DMS79 treated with DMSO at 0.1 percent for 48 hours (cell line): ENCODE results near the gene C15orf40.
"Not testable (repeated sequence)": the region's sequence is repeated elsewhere in the genome, so short reads cannot be mapped to it uniquely, and the experiment has no call there.

Experiments used
- DNase-seq: peaks from one replicate; lab custom pipeline; 2025; lab: John Stamatoyannopoulos, UW

Gene C15orf40

DNA sequence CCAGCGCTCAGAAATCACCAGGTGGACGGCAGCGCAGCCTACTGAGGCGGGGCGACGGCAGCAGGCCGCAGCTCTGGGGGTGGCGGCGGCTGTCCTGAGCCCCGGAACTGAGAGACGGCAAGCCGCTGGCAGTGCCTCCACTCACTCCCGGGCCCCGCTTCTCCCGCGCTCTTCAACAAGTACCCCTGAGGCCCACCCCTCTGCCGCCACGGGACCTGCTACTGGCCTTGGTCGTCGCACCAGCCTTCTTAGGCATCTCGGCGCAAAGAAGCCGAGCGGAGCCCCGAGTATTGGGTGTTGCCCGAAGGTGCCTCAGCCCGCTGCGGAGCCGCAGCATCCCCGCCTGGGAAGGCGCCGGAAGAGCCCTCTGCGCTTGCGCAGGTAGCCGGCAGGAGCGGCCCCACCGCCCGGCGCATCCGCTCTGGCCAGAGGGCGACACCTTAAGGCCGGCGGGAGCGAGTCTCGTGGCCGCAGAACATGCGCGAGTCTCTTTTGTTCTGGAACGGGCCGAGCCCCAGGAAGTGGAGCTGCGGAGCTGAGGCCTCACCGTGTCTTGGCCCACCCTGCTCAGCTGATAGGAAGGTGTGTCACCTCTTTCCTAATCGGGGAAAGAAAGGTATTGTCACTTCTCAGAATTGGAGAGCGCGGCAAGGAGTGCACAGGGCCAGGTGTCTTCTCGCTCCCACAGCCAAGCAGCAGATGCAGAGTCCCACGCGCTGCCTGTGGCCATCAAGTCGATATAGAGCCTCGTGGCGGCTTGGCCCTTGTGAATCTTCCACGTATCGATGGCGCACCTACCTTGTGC, at the start of gene C15orf40:
Gene C15orf40 (minus strand): TSS at position 369 of the 805 bp plus-strand sequence. CDS start 32 bp downstream, at position 337.
- DNase-seq = peak; percentile 47

DNA sequence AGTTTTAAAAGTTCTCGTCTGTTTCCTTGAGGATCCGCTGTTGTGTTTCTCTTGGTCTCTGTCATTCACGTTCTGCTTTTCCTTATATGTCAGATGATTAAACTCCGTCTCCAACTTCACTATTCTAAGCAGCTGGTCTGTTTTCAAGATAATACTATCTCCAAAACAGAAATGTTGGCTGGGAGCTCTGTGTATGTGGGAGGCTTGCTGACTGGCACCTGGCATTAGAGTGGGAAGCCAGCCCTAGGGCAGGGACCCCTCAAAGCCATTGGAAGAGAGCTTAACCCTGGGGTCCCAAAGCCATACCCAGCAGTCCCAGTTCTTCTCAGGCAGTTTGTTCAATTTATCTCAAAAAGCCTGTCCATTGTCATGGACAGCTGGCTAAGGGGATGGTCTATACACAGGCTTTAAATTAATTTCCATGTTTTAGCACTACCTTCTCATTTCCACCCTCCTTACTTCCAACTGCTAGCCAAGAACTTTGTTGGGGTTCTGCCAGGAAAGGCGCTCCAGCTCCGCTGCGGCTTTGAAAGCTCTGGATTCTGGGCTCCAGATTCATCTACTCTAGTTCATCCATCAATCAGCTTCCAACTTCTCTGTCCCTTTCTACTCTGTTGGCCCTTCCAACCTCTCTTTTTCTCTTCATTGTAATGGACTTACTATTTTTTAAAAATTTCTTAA, 46.4 kb upstream of the C15orf40 start:
- no peak for DNase-seq

GRCh38 chr15:83057002-83057401, 45.6 kb upstream of the C15orf40 start:
- DNase-seq = no peak

DNA sequence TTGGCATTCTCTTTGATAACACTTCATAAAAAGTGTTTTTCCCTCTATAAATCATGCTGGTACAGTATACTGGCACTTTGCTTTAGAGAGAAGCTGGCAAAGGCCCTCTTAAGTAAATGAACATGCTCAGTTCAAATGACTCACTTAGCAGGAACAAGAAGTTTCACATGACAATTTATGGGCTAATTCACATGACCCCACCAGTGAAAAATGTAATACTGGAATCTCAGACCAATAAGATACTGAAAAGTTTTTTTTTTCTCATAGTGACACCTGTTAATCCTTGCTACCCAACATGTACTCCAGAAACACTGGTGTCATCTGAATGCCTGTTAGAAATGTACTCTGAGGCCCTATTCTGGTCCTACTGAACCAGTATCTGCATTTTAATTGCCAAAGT, 41.7 kb upstream of the C15orf40 start:
- no peak for DNase-seq

- DNase-seq = no peak
Observed at GRCh38 chr15:83046558-83047127, 35.2 kb upstream of the C15orf40 start.

DNA sequence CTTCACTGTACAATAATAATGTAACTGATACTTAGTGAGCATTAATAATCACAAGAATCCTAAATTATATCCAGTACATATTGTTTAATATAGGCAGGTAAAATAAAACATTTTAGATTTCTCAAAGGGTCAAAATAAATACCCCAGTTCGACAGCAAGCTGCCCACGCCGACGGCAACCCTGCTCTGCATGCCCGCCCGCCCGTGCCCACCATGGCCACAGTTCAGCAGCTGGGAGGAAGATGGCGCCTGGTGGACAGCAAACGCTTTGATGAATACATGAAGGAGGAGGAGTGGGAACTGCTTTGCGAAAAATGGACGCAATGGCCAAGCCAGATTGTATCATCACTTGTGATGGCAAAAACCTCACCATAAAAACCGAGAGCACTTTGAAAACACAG, 32.7 kb upstream of the C15orf40 start:
- no peak for DNase-seq

DNA sequence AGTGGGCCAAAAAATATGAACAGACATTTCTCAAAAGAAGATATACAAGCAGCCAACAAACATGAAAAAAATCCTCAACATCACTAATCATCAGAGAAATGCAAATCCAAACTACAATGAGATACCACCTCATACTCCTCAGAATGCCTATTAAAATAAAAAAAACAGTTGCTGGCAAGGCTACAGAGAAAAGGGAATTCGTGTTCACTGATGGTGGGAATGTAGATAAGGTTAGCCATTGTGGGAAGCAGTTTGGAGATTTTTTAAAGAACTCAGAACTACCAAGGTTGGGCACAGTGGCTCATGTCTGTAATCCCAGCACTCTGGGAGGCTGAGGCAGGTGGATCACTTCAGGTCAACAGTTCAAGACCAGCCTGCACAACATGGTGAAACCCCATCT, 27.8 kb upstream of the C15orf40 start:
- no peak for DNase-seq

GRCh38 chr15:83036253-83036652, 24.8 kb upstream of the C15orf40 start:
- DNase-seq = no peak

DNA sequence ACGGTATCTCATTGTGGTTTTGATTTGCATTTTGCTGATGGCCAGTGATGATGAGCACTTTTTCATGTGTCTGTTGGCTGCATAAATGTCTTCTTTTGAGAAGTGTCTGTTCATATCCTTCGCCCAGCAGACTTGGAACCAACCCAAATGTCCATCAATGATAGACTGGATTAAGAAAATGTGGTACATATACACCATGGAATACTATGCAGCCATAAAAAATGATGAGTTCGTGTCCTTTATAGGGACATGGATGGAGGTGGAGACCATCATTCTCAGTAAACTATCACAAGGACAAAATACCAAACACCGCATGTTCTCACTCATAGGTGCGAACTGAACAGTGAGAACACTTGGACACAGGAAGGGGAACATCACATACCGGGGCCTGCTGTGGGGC, 19.8 kb upstream of the C15orf40 start:
- DNase-seq = not testable (repeated sequence)

DNA sequence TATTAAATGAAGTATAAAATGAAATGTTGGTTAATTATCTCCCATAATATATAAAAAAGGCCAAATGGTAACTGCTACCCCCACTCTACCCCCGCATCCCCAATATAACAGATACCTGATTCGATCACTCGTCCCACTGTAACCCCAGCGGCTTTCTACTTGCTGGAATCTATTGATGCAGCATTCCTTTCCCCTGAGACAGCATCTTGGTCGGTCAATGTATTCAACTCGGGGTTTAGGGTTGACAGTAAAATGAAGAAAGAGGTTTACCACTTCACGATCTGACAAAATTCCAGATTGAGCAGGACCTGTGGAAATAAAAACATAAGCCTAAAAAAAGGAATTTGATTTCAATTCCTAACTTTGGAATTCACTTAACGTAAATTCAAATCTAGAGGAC, 18.6 kb upstream of the C15orf40 start:
- no peak for DNase-seq

- DNase-seq = no peak
Observed at GRCh38 chr15:83018436-83018835, 7.0 kb upstream of the C15orf40 start.

DNA sequence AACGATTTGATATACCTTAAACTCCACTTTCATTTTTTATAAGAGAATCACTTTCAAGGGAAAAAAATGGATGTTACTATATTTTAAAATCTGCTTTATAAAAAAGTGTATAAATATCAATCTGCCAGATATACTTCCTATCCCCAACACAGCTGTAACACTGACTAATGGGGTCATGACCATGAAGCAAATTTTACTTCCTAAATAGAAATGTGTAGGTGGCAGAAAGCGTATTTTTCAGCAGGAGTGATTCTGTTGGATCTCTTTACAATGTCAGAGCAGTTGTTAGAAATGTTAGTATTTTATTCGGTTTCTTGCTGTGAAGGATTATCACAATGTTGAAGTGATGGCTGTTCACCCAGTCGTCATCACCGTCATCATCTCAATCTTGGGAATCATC, 5.5 kb upstream of the C15orf40 start:
- DNase-seq = no peak

DNA sequence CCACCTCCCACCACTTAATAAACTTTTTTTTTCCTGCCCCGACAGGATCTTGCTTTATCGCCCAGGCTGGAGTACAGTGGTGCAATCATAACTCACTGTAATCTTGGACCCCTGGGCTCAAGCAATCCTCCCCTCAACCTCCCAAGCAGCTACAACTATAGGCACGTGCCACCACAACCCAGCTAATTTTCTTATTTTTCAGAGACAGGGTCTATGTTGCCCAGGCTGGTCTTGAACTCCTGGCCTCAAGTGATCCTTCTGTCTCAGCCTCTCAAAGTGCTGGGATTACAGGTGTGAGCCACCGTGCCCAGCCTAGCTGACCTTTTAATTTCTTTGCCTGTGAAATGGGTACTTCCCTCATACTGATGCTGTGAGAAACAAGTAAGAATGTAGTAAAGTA, 3.9 kb upstream of the C15orf40 start:
- DNase-seq = no peak

DNA sequence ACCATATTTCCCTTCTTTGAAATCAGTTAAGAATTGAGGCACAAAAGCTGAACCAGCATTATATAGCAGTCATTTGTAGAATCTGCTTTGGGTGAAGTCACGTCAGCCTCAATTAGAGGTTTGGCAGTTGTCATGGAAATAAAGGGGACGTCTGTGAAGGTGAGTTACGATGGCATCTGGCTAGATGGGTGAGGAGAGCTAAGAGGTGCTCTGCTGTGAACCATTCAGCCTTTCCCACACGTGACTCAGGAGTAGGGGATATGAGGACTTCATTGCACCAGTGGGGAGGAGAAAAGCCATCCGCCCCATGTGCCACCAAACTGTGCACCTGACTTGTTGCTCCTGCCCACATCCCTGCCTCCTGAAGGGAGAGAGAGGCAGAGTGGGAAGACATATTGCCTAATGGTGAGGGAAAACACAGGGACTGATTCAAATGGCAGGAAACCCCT, 2.8 kb upstream of the C15orf40 start:
- DNase-seq = no peak

DNA sequence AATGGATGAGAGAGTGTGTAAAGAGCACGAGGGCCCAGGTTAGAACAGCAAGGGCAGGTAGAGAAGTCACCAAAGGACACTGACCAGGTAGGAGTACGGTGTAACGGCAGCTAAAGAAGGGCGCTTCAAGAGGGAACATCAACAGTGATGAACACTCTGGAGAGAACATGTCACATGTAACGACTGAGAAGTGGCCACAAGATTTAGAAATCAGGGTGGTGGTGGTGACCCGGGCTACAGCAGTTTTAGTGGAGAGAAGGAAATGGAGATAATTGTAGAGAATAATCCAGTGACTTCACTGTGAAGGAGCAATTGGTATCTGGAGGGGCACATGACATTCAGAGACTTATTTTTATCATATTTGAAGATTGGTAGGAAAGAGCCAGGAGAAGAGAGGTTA, 1.2 kb upstream of the C15orf40 start:
- no peak for DNase-seq

DNA sequence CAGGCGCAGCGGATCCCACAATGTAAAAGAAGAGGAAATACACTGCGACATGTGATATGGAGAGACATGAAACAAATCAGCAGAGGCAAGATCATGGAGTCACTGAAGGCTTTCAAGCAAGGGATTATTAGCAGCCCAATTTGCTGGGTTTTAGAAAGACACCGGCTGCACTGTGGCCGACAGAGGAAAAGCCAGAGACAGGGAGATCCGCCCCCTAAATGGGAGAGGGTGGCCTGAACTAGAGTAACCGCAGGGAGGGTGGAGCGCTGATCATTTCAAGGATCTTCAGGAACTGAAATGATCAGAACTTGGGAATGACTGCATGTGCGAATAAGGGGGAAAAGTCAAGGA, 612 bp upstream of the C15orf40 start:
- no peak for DNase-seq

- peak; percentile 15 for DNase-seq
Observed at GRCh38 chr15:83010709-83011270, 649 bp downstream of the C15orf40 start.

DNA sequence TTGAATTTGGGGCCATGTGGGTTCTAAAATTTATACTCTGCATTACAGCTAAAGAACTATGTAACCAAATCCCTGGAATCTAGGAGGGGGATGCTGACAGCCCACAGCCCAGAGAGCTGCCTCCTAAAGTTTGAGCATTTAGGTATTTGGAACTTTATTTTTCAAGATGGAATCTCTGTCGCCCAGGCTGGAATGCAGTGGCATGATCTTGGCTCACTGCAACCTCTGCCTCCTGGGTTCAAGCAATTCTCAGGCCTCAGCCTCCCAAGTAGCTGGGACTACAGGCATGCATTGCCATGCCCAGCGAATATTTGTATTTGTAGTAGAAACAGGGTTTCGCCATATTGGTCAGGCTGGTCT, 10.8 kb downstream of the C15orf40 start:
- DNase-seq = not testable (repeated sequence)

- DNase-seq = peak; percentile 13
Observed at GRCh38 chr15:82999905-83000671, 11.4 kb downstream of the C15orf40 start.

DNA sequence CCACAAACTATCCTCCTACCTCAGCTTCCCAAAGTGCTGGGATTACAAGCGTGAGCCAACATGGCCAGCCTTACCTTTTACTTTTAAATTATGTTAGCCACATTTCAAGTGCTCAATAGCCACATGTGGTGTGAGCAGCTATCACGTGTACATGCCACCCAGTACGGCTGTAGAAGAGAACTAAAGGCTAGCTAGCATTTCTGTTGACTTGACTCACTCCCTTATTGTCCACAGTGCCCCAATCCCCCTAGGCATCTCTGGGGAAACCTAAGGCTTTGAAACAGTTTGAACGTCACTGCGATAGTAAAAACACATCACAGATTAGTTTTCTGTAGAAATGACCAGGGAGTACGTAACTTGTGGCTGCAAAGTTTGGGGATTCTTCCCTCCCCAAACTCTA, 12.0 kb downstream of the C15orf40 start:
- DNase-seq = no peak

GRCh38 chr15:82995938-82996337, 15.5 kb downstream of the C15orf40 start:
- no peak for DNase-seq

- DNase-seq = no peak
Observed at GRCh38 chr15:82995076-82995475, 16.4 kb downstream of the C15orf40 start.
